ENCODE results near the gene SMCHD1. TPM values are rescaled to one million over a fixed set of nuclear protein-coding genes. Genes with fewer than 3 reads are reported as not detected.
"Not testable (repeated sequence)": the region's sequence is repeated elsewhere in the genome, so short reads cannot be mapped to it uniquely, and the experiment has no call there.

Gene SMCHD1
- polyA plus RNA-seq, 1 experiment: 10.5 TPM

DNA sequence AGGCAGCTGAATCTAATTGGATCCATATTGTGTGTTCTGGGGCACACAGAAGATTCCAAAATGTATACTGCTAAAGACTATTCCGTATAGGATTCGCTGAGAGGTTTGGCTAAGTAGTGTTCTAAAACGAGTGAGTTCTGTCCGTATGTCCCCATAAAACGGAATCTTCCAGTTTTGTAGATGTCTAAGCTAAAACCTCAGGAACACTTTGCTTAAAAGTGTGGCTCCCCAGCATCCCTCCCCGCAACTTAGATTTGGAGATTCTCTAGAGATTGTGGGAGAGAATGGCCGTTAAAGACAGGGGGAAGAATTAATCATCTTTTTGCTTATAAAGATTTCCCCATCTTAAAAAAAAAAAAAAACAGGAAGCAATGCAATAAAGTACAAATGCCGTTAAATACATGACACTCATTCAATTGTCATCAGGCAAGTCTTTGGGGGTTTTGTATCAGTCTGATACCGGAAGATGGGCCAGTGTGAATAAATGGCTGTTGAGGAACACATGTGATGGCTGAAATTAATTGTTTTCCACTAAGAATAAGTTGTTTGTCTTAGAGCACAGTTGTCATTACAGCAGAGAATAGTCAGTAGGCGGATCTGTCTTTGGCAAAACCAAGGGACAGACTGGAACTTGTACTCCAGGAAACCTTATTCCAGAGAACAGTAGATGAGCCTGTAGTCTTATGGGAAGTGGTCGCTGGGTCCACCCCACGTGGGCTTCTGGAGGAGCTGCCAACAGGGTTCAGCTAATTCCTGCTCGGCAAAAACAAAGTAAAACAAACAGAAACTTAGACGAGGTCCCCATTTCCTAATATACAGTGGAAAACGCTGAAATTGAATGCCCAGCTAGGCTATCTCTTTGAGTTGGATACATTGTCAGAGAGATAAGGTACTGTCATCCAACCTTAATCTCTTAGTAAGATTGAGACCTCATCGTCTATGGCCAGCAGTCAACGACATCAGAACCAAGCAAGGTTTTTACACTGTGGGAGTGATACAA is 193.0 kb downstream of the SMCHD1 start:
- H3K27me3 ChIP-seq (ENCODE audit: control insufficient read depth, insufficient read depth, low read length): peaks cover 2% of the 10 kb centered on the region; the same call in 1 of the 2 replicates
- POLR2A ChIA-PET: no interaction called here
- TF ChIP-seq, protein P1, sequence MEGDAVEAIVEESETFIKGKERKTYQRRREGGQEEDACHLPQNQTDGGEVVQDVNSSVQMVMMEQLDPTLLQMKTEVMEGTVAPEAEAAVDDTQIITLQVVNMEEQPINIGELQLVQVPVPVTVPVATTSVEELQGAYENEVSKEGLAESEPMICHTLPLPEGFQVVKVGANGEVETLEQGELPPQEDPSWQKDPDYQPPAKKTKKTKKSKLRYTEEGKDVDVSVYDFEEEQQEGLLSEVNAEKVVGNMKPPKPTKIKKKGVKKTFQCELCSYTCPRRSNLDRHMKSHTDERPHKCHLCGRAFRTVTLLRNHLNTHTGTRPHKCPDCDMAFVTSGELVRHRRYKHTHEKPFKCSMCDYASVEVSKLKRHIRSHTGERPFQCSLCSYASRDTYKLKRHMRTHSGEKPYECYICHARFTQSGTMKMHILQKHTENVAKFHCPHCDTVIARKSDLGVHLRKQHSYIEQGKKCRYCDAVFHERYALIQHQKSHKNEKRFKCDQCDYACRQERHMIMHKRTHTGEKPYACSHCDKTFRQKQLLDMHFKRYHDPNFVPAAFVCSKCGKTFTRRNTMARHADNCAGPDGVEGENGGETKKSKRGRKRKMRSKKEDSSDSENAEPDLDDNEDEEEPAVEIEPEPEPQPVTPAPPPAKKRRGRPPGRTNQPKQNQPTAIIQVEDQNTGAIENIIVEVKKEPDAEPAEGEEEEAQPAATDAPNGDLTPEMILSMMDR (IDR thresholded peaks at IDR 0.05; ENCODE audit: insufficient read depth, low read depth, low read length): no peak

DNA sequence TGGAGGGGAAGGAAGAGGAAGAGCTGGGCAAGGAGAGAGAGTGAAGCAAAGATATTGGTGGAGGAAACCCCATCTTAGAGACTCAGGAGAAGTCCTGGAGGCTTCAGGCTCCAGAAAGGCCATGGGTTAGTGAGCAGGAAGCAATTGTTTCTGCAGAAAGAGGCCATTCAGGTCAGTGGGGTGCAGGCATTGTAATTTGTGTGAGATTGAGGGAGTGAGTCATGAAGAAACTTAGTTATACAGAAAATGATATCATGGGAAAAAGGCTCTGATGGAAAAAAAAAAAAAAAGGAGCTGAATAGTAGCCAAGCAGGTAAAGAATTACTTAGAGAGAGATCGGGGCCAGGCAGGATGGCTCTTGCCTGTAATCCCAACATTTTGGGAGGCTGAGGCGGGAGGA is 195.3 kb downstream of the SMCHD1 start:
- CTCF ChIA-PET: no interaction called here
- no peak for DNase-seq (ENCODE audit: low read depth)
- TF ChIP-seq, protein P1 (IDR thresholded peaks at IDR 0.05; ENCODE audit: insufficient read depth, low read depth, low read length): no peak
- H3K27me3 ChIP-seq (ENCODE audit: control insufficient read depth, insufficient read depth, low read length): no peaks in the 10 kb centered on the region
- H3K36me3 ChIP-seq (ENCODE audit: control insufficient read depth, insufficient read depth, low read length): no peaks in the 10 kb centered on the region
- no peak overlapping the region for H3K4me3 ChIP-seq (ENCODE audit: low read depth, low read length)
- POLR2A ChIA-PET: no interaction called here

More for the DNA sequence above, 193.0 kb downstream of the SMCHD1 start:
- CTCF ChIA-PET: interaction anchor here (1.6 kb wide), 1 partner anchor 82 kb away, joined by 4 read pairs; no protein-coding TSS in a partner anchor
- DNase-seq (ENCODE audit: low read depth): no peak
- Histone ChIP-seq H3K4me3 (ENCODE audit: low read depth, low read length) (peak overlapping the region; percentile 52), H3K36me3 (ENCODE audit: control insufficient read depth, insufficient read depth, low read length) (no peaks in the 10 kb centered on the region)

DNA sequence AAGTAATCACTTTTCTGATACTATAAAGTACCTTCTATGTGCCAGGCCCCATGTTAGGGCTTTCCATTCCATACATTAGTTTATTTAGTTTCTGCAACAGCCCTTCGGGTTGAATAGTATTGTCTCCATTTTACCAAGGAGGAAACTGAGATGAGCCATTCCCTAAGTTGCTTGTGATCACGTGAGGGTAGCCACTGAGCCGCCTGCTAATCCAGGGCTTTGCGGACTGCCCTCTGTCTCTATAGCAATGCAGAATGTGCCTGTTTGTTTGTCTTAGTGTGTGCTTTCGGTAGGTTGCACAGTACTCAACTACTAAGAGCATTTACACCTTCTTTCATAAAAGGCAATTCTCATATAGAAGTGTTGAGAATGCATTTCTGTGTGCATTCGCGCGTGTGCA is 196.2 kb downstream of the SMCHD1 start:
- Histone ChIP-seq H3K4me3 (ENCODE audit: low read depth, low read length) (no peak overlapping the region), H3K36me3 (ENCODE audit: control insufficient read depth, insufficient read depth, low read length) (no peaks in the 10 kb centered on the region), H3K27me3 (ENCODE audit: control insufficient read depth, insufficient read depth, low read length) (no peaks in the 10 kb centered on the region)
- no peak for DNase-seq (ENCODE audit: low read depth)
- ChIA-PET CTCF (no interaction called here), POLR2A (no interaction called here)
- TF ChIP-seq, protein P1 (IDR thresholded peaks at IDR 0.05; ENCODE audit: insufficient read depth, low read depth, low read length): no peak

DNA sequence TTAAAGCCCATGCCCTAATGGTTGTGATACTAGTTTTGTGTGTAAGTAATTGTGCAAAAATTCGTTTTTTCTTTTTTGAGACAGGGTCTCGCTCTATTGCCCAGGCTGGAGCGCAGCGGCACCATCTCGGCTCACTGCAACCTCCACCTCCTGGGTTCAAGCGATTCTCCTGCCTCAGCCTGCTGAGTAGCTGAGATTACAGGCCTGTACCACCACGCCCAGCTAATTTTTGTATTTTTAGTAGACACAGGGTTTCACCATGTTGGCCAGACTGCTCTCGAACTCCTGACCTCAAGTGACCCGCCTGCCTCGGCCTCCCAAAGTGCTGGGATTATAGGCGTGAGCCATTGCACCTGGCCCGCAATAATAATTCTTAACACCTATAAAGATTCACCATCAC is 196.9 kb downstream of the SMCHD1 start:
- H3K27me3 ChIP-seq (ENCODE audit: control insufficient read depth, insufficient read depth, low read length); H3K4me3 ChIP-seq (ENCODE audit: low read depth, low read length); H3K36me3 ChIP-seq (ENCODE audit: control insufficient read depth, insufficient read depth, low read length); CTCF ChIA-PET; DNase-seq (ENCODE audit: low read depth); POLR2A ChIA-PET: not testable (repeated sequence)

DNA sequence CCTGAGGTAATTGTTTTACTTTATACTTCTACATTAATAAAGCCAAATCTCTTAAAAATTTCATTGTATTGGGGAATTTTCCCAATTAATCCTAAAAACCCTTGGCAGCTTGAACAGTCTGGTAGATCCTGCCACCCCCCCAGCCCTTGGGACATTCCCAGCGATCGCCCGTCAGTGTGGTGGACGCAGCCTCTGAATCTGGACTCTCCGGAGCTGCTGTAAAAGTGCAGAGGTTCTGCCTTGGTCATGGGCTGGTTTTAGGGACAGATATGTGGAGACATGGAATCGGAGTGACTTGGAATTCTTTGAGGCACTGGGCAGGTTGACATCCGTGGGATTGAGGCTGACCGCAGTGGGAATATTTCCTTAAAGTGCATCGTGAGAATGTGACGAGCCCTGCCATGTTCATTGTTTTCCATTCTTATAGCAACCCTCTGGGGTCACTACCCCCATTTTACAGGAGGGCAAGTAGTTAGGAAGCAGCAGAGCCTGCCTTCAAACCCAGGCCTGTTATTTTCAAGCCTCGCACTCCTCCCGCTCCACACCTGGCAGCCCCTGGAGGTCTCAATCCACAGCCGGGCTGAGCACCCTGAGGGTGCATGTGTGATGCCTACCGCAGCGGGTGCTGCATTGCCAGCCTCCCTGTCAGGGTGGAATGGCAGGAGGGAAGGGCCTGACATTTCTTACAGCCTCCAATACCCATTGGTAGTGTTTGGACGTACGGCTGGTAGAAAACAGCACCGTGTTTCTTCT is 197.8 kb downstream of the SMCHD1 start:
- Histone ChIP-seq H3K36me3 (ENCODE audit: control insufficient read depth, insufficient read depth, low read length) (no peaks in the 10 kb centered on the region), H3K27me3 (ENCODE audit: control insufficient read depth, insufficient read depth, low read length) (no peaks in the 10 kb centered on the region), H3K4me3 (ENCODE audit: low read depth, low read length) (no peak overlapping the region)
- TF ChIP-seq, protein P1 (IDR thresholded peaks at IDR 0.05; ENCODE audit: insufficient read depth, low read depth, low read length): no peak
- DNase-seq (ENCODE audit: low read depth): no peak
- CTCF ChIA-PET: no interaction called here
- POLR2A ChIA-PET: no interaction called here

All from BJ (cell line).